ENCODE results near the gene PAX7. TPM values are rescaled to one million over a fixed set of nuclear protein-coding genes. Genes with fewer than 3 reads are reported as not detected.
A peak's percentile ranks its signal among the peaks of the same experiment; 100 is the strongest.

The PAX7 gene
- total RNA-seq, 1 experiment from 2014 or later = 0.07 TPM

DNA sequence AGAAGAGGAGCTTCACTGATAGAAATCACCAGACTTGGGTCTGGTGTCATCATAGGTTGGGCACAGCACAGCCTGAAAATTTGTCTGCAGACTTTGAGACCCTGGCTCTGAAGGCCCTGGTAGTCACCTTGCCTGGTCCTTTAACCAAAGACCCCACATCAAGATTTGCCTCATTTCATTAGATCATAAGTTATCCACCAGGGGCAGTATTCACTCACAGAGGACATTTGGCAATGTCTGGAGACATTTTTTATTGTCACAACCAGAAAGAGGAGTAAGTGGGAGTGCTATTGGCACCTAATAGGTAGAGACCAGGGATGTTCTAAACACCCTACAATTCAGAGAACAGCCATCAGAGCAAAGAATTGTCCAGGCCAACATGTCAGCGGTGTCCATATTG is 22.1 kb upstream of the PAX7 start:
- H3K9ac ChIP-seq (ENCODE audit: low read length) = no peak overlapping the region
- H3K9me3 ChIP-seq (ENCODE audit: low read length) = no peaks in the 10 kb centered on the region
- H3K27me3 ChIP-seq (ENCODE audit: low read length) = no peaks in the 10 kb centered on the region
- no peak overlapping the region for H3K4me2 ChIP-seq (ENCODE audit: low read depth, low read length, poor library complexity, severe bottlenecking)
- H3K27ac ChIP-seq (ENCODE audit: low read length) = no peak overlapping the region
- no peak overlapping the region for H2AFZ ChIP-seq (ENCODE audit: low read length)
- H3K36me3 ChIP-seq (ENCODE audit: insufficient read depth, low read length) = no peaks in the 10 kb centered on the region
- H4K20me1 ChIP-seq (ENCODE audit: insufficient read depth, low read depth, low read length) = no peaks in the 10 kb centered on the region
- no peaks in the 10 kb centered on the region for H3K9me2 ChIP-seq (replicated peaks; ENCODE audit: insufficient read depth, low read length)
- DNase-seq = peak; percentile 60
- H3K4me1 ChIP-seq (ENCODE audit: low read length) = no peaks in the 10 kb centered on the region
- H3K4me3 ChIP-seq (ENCODE audit: low read length) = no peak overlapping the region
- no peaks in the 10 kb centered on the region for H3K79me2 ChIP-seq (ENCODE audit: low read length)

DNA sequence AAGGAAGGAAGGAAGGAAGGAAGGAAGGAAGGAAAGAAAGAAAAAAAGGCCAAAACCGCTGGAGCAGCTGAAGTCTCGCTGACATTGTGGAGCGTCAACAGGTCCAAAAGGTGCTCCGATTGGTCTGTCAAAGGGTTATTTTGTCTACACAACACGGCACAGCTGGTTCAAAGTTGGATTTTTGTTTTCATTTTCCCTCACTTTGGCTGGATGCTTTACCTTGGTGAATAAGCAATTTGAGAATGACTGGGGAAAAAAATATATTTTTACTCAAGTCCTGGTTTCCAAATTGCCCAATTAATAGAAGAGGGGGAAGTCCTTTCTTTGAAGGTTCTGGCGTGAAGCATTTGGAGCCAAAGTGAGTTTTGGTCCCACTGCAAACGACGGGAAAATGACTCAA is 19.3 kb upstream of the PAX7 start:
- no peak overlapping the region for H3K4me3 ChIP-seq (ENCODE audit: low read length)
- no peak overlapping the region for H3K9ac ChIP-seq (ENCODE audit: low read length)
- H4K20me1 ChIP-seq (ENCODE audit: insufficient read depth, low read depth, low read length) = 0 out of 2 replicates have a peak, but pooled peaks cover 2% of the 10 kb centered on the region
- H3K36me3 ChIP-seq (ENCODE audit: insufficient read depth, low read length) = no peaks in the 10 kb centered on the region
- no peak overlapping the region for H3K27ac ChIP-seq (ENCODE audit: low read length)
- H3K79me2 ChIP-seq (ENCODE audit: low read length) = no peaks in the 10 kb centered on the region
- H3K4me2 ChIP-seq (ENCODE audit: low read depth, low read length, poor library complexity, severe bottlenecking) = no peak overlapping the region
- H3K4me1 ChIP-seq (ENCODE audit: low read length) = no peaks in the 10 kb centered on the region
- DNase-seq = no peak
- no peaks in the 10 kb centered on the region for H3K9me2 ChIP-seq (replicated peaks; ENCODE audit: insufficient read depth, low read length)
- H2AFZ ChIP-seq (ENCODE audit: low read length) = no peak overlapping the region
- no peaks in the 10 kb centered on the region for H3K9me3 ChIP-seq (ENCODE audit: low read length)
- H3K27me3 ChIP-seq (ENCODE audit: low read length) = no peaks in the 10 kb centered on the region

DNA sequence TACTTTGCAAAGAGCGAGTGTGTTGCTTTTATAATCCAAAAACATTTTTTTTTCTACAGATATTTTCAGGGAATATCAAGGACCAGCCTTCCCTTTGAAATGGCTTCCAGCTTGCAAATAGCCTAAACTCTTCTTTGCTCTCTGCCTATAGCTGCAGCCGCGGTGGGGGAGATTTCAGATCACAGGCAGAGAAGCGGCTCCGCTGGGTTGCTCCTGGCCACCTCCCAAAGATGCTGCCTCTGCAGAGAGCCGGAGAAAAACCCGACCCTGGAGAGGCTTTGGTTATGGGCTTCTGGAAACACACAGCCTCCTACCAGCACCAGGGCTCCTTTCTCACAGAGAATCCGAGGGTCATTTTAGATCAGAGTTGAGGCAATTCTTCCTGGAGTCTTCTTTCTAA is 18.6 kb upstream of the PAX7 start:
- H2AFZ ChIP-seq (ENCODE audit: low read length) = no peak overlapping the region
- H3K27ac ChIP-seq (ENCODE audit: low read length) = no peak overlapping the region
- H3K9ac ChIP-seq (ENCODE audit: low read length) = no peak overlapping the region
- H3K36me3 ChIP-seq (ENCODE audit: insufficient read depth, low read length) = no peaks in the 10 kb centered on the region
- 0 out of 2 replicates have a peak, but pooled peaks cover 2% of the 10 kb centered on the region for H4K20me1 ChIP-seq (ENCODE audit: insufficient read depth, low read depth, low read length)
- H3K4me1 ChIP-seq (ENCODE audit: low read length) = no peaks in the 10 kb centered on the region
- no peaks in the 10 kb centered on the region for H3K9me3 ChIP-seq (ENCODE audit: low read length)
- H3K79me2 ChIP-seq (ENCODE audit: low read length) = no peaks in the 10 kb centered on the region
- H3K27me3 ChIP-seq (ENCODE audit: low read length) = no peaks in the 10 kb centered on the region
- no peaks in the 10 kb centered on the region for H3K9me2 ChIP-seq (replicated peaks; ENCODE audit: insufficient read depth, low read length)
- H3K4me3 ChIP-seq (ENCODE audit: low read length) = no peak overlapping the region
- no peak overlapping the region for H3K4me2 ChIP-seq (ENCODE audit: low read depth, low read length, poor library complexity, severe bottlenecking)
- DNase-seq = no peak

DNA sequence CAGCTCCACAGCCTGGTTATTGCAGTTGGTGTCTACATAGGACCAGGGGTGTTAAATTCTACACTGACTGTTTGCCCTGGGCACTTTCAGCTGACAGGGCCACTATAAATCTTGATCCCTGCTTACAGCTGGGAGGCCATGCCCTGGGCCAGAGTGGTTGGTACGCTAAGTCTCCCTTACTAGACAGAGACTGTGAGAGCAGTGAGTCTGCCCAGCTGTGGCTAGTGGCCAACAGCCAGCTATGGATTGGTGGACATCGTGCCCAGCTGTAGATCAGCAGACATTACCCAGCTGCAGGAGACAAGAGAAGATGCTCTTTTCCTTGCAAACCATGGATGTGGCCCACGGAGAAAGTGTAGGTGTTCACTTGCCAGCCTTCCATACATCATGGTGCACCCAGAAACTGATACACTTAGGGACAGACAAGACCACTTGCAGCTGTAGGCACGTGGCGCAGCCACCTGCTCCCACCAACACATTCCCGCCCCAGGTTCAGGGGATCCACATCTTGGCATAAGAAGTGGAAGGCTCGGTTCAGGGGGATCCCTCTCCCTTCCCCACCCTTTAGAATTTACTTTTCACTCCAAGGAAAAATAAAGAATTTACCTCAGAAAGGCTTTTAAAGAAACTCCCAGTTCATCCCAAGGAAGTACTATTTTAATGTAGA is 16.4 kb upstream of the PAX7 start:
- Histone ChIP-seq H3K27ac (ENCODE audit: low read length) (no peak overlapping the region), H4K20me1 (ENCODE audit: insufficient read depth, low read depth, low read length) (0 out of 2 replicates have a peak, but pooled peaks cover 2% of the 10 kb centered on the region), H2AFZ (ENCODE audit: low read length) (no peak overlapping the region), H3K36me3 (ENCODE audit: insufficient read depth, low read length) (no peaks in the 10 kb centered on the region), H3K79me2 (ENCODE audit: low read length) (no peaks in the 10 kb centered on the region), H3K4me1 (ENCODE audit: low read length) (no peaks in the 10 kb centered on the region), H3K27me3 (ENCODE audit: low read length) (no peaks in the 10 kb centered on the region), H3K4me3 (ENCODE audit: low read length) (no peak overlapping the region), H3K9me2 (replicated peaks; ENCODE audit: insufficient read depth, low read length) (no peaks in the 10 kb centered on the region), H3K9ac (ENCODE audit: low read length) (no peak overlapping the region), H3K4me2 (ENCODE audit: low read depth, low read length, poor library complexity, severe bottlenecking) (no peak overlapping the region), H3K9me3 (ENCODE audit: low read length) (no peaks in the 10 kb centered on the region)
- DNase-seq = no peak

DNA sequence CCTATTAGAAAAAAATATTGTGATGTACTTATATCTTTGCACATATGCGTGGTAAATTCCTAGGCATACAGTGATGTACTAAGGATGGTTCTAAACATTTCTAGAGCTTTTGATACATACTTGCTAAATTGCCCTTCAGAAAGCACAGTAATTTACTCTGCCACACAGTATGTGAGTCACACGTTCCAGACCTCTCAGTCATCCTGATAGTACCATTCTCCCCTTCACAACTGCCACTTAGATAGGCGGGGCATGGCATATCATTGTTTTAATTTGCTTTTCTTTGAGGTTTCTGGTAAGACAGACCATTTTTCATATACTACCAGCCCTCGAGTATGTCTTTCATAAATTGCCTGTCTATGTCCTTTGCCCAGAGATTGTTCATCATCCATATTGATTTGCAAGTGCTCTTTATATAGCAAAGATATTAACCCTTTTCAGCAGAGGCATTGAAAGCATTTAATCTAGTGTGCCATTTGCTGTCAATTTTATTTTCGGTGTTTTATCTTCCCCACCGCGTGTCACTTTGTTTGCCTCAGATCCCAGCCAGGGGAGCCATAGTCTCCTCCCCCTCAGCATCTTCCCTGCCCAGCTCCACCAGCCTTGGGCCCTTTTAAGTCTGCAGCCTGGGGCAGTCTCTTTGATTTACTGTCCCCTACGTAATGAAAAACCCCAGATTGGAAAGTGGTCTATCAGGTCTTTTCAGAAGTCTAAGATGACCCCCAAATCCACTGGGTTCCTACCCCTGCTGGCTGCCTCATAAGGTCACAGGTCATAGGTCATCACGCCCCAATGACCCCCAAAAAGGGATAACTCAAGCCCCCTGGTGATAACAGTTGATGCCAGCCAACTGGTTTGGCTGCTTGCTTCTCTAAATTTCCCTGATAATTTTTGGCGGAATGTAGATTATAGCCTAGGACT is 11.8 kb upstream of the PAX7 start:
- no peaks in the 10 kb centered on the region for H3K9me3 ChIP-seq (ENCODE audit: low read length)
- H3K4me3 ChIP-seq (ENCODE audit: low read length) = no peak overlapping the region
- H4K20me1 ChIP-seq (ENCODE audit: insufficient read depth, low read depth, low read length) = 0 out of 2 replicates have a peak, but pooled peaks cover 2% of the 10 kb centered on the region
- no peak overlapping the region for H3K27ac ChIP-seq (ENCODE audit: low read length)
- H3K9me2 ChIP-seq (replicated peaks; ENCODE audit: insufficient read depth, low read length) = no peaks in the 10 kb centered on the region
- H3K36me3 ChIP-seq (ENCODE audit: insufficient read depth, low read length) = no peaks in the 10 kb centered on the region
- no peaks in the 10 kb centered on the region for H3K79me2 ChIP-seq (ENCODE audit: low read length)
- H3K27me3 ChIP-seq (ENCODE audit: low read length) = no peaks in the 10 kb centered on the region
- H3K4me2 ChIP-seq (ENCODE audit: low read depth, low read length, poor library complexity, severe bottlenecking) = no peak overlapping the region
- H2AFZ ChIP-seq (ENCODE audit: low read length) = no peak overlapping the region
- no peaks in the 10 kb centered on the region for H3K4me1 ChIP-seq (ENCODE audit: low read length)
- no peak overlapping the region for H3K9ac ChIP-seq (ENCODE audit: low read length)
- no peak for DNase-seq

DNA sequence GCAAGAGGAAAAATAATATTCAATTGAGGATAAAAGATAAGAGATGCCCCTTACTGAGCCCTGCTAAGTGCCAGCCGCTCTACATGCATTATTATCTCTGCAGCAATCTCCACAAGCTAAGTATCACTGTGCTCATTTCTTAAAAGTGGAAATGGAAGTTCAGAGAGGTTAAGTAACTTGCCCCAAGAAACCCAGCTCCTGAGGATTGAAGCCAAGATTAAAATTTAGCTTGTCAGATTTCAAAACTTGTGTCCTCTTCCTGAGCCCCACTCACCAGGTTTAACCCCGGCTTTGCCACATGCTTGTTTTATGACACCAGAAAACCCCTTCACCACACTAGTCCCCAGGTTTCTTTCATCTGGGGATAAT is 11.2 kb upstream of the PAX7 start:
- Histone ChIP-seq H2AFZ (ENCODE audit: low read length) (no peak overlapping the region), H3K4me2 (ENCODE audit: low read depth, low read length, poor library complexity, severe bottlenecking) (no peak overlapping the region), H4K20me1 (ENCODE audit: insufficient read depth, low read depth, low read length) (0 out of 2 replicates have a peak, but pooled peaks cover under 1% of the 10 kb centered on the region)

DNA sequence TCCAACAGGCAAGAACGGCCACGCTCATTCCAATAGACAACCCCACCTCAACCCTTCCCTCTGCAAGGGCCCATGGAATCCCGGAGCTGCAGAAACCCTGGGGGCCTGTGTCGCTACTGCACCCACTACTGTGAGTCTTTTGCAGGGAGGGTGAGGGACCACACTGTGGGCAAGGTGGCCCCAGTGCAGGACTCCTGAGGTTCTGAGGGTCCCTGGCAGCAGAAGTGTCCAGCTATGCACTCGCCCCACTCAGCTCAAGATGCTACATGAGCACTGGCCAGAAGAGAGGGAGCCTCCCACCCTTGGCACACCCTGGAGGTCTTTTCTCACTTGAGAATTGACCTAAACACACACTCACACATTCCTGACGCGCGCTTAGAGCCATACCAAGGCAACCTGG is 2.1 kb upstream of the PAX7 start:
- Histone ChIP-seq H3K79me2 (ENCODE audit: low read length) (no peaks in the 10 kb centered on the region), H2AFZ (ENCODE audit: low read length) (no peak overlapping the region), H3K4me2 (ENCODE audit: low read depth, low read length, poor library complexity, severe bottlenecking) (no peak overlapping the region), H3K9me3 (ENCODE audit: low read length) (no peaks in the 10 kb centered on the region), H3K9ac (ENCODE audit: low read length) (no peak overlapping the region), H3K36me3 (ENCODE audit: insufficient read depth, low read length) (no peaks in the 10 kb centered on the region), H3K27ac (ENCODE audit: low read length) (no peak overlapping the region), H3K27me3 (ENCODE audit: low read length) (no peaks in the 10 kb centered on the region), H4K20me1 (ENCODE audit: insufficient read depth, low read depth, low read length) (no peaks in the 10 kb centered on the region), H3K4me3 (ENCODE audit: low read length) (no peak overlapping the region), H3K4me1 (ENCODE audit: low read length) (no peaks in the 10 kb centered on the region), H3K9me2 (replicated peaks; ENCODE audit: insufficient read depth, low read length) (no peaks in the 10 kb centered on the region)
- no peak for DNase-seq

More for the DNA sequence above, 11.2 kb upstream of the PAX7 start:
- H3K4me3 ChIP-seq (ENCODE audit: low read length) = no peak overlapping the region
- no peak overlapping the region for H3K27ac ChIP-seq (ENCODE audit: low read length)
- no peaks in the 10 kb centered on the region for H3K36me3 ChIP-seq (ENCODE audit: insufficient read depth, low read length)
- H3K9me2 ChIP-seq (replicated peaks; ENCODE audit: insufficient read depth, low read length) = no peaks in the 10 kb centered on the region
- H3K27me3 ChIP-seq (ENCODE audit: low read length) = no peaks in the 10 kb centered on the region
- no peak overlapping the region for H3K9ac ChIP-seq (ENCODE audit: low read length)
- no peaks in the 10 kb centered on the region for H3K4me1 ChIP-seq (ENCODE audit: low read length)
- no peak for DNase-seq
- no peaks in the 10 kb centered on the region for H3K79me2 ChIP-seq (ENCODE audit: low read length)
- H3K9me3 ChIP-seq (ENCODE audit: low read length) = no peaks in the 10 kb centered on the region

DNA sequence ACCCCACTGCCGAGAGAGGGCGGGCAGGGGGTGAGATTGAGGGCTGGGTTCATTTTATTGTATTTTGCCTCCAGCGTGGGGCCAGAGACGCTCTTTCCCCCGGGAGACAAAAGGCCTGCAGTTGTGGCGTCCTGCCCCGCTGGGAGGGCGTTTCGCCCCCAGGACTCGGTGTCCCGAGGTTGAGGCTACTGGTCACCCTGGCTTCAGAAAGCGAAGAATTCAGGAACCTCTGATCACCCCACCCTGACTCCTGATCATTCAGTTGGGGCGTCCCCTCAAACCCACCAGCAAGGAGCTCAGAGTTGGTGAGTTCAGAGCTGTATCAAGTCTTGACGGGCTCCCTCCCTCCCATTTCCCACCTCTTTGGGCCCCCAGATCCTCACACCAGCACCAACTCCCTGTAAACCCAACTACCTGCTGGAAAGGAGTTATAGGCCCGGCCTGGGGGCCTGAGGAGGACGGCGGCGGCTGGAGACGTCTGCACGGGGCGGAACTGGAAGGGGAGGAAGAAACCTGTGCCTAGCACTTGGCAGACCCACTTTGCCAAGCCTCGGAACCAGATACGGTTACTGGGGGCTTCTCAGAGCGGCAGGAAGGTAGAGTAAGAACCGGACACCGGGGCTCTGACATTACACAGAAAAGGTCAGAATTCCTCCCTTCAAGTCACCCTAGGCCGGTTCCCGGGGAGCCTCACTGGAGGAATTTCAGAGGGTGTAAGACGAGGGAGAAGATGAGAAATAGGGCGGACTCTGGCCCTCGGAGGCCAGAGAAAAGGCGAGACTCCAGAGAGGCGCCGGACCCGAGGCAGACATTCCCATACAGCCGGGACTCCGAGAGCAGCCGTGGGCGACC is 761 bp upstream of the PAX7 start:
- no peak overlapping the region for H2AFZ ChIP-seq (ENCODE audit: low read length)
- no peaks in the 10 kb centered on the region for H3K27me3 ChIP-seq (ENCODE audit: low read length)
- H3K79me2 ChIP-seq (ENCODE audit: low read length) = no peaks in the 10 kb centered on the region
- H3K9me2 ChIP-seq (replicated peaks; ENCODE audit: insufficient read depth, low read length) = no peaks in the 10 kb centered on the region
- no peak overlapping the region for H3K9ac ChIP-seq (ENCODE audit: low read length)
- H3K27ac ChIP-seq (ENCODE audit: low read length) = no peak overlapping the region
- H3K4me3 ChIP-seq (ENCODE audit: low read length) = no peak overlapping the region
- H3K4me1 ChIP-seq (ENCODE audit: low read length) = no peaks in the 10 kb centered on the region
- no peaks in the 10 kb centered on the region for H4K20me1 ChIP-seq (ENCODE audit: insufficient read depth, low read depth, low read length)
- no peaks in the 10 kb centered on the region for H3K9me3 ChIP-seq (ENCODE audit: low read length)
- H3K4me2 ChIP-seq (ENCODE audit: low read depth, low read length, poor library complexity, severe bottlenecking) = no peak overlapping the region
- no peak for DNase-seq
- H3K36me3 ChIP-seq (ENCODE audit: insufficient read depth, low read length) = no peaks in the 10 kb centered on the region
